ENCODE data around the gene VASH1.

DNA sequence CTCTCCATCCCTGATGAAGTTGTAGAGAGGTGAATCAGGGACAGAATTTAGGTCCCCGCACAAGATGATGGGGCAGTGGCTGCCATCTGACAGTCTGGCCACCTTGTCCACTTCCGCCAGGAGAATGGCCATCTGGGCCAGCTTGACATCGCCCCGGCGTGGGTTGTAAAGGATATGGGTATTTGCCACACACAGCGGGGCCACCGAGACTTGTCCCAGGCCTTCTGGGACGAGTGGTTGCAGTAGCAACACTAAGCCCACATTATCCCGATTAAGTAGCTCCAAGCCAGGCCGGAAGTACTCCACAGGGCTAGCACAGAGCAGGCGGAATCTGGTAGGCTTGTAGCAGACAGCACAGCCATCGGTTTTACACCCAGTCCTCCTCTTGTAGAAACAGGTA, 45.2 kb downstream of the VASH1 start:
- TF ChIP-seq, protein P1, sequence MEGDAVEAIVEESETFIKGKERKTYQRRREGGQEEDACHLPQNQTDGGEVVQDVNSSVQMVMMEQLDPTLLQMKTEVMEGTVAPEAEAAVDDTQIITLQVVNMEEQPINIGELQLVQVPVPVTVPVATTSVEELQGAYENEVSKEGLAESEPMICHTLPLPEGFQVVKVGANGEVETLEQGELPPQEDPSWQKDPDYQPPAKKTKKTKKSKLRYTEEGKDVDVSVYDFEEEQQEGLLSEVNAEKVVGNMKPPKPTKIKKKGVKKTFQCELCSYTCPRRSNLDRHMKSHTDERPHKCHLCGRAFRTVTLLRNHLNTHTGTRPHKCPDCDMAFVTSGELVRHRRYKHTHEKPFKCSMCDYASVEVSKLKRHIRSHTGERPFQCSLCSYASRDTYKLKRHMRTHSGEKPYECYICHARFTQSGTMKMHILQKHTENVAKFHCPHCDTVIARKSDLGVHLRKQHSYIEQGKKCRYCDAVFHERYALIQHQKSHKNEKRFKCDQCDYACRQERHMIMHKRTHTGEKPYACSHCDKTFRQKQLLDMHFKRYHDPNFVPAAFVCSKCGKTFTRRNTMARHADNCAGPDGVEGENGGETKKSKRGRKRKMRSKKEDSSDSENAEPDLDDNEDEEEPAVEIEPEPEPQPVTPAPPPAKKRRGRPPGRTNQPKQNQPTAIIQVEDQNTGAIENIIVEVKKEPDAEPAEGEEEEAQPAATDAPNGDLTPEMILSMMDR (IDR thresholded peaks at IDR 0.05) = no peak
- TF ChIP-seq POLR2A (IDR thresholded peaks at IDR 0.05) (no peak), EP300 (IDR thresholded peaks at IDR 0.05) (no peak), POLR2AphosphoS5 (IDR thresholded peaks at IDR 0.05) (no peak)

Measured in sigmoid colon (tissue), 4 donors.